Activated naive CD4-positive, alpha-beta T cell (primary cell): ENCODE measurements around the gene DNAJB4.

Experiments
- DNase-seq, 4 experiments: peaks; one replicate each; lab custom pipeline; 2025; lab: John Stamatoyannopoulos, UW

Gene DNAJB4

DNA sequence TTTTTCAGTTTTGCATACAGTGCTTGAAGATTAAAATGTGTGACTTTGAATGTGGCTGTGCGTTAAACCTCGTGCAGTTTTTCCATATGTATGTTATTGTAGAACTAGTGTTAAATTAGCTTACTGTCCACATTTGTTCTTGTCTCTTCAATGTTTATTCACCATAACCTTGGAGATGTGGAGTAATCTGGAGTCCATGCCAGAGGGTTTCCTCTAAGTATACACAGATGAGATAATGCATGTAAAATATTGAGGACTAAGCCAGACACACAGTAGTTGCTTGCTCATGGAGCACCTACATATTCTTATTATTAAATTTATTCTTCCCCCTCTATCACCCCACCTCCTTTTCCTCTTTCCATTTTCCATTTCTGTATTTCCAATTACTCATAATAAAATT is 33.3 kb downstream of the DNAJB4 start:
- DNase-seq: no peak

DNA sequence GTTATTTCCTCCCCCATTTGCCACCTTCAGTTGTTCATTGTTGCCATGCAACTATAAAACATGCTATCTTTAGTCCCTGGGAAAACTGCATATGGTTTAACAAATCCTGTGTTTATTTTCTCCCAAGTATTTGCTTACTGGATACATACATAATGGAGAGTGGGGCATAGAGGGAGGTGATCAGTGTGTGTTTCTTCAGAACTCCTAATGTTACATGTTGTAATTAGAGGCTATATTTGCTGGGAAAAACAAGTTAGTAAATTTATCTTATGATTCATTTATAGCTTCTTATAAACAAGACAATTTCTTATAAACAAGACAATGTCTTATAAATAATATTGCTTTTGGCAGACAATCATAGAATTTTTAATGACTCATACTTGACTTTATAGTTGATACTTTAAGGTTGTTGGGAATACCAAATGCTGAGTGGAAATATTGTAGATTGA is 33.8 kb downstream of the DNAJB4 start:
- DNase-seq: no peak

DNA sequence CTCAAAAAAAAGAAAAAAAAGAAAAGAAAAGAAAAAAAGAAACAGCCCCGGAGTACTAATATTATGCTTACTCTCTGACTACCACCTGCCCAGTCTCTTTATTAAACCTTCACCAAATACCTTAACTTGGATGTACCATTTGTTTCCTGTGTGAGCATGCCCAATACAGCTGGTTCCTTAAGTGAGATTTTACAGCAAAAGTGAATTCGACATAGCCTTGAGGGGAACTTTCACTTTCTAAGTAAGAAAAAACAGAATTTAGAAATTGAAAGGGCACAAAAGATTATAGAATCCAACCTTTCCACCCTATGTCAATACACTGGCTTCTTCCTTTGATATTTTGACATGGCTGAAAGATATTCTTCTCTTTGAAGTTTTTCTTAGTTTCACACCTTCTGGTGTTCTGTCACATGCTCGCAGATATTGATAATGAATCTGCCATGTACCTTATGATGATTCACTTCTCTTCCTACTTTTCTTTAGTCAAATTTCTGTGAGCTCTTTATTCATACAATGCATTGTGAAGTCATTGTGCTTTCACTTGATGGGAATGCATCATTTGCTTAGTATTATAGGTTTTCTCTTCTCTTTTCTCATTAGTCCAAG is 35.8 kb downstream of the DNAJB4 start:
- DNase-seq: no peak

DNA sequence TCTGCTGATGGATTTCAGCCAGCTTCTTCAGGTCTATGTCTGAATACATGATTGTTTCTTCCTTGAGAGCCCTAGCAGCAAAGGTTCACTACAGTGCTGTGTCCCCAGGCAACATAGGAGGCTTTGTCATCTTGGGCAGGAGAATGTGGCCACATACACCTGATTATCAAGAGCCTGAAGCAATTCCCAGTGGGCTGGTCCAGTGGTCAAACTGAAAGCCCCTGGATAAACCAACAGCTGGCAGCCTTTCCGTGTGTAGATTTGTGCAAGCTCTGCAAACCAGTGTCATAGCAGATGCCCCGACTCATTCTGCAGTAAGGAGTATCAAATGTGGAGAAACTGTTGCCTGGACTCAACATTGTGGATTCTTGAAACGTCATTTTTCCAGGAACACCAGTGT is 38.7 kb downstream of the DNAJB4 start:
- DNase-seq: no peak

DNA sequence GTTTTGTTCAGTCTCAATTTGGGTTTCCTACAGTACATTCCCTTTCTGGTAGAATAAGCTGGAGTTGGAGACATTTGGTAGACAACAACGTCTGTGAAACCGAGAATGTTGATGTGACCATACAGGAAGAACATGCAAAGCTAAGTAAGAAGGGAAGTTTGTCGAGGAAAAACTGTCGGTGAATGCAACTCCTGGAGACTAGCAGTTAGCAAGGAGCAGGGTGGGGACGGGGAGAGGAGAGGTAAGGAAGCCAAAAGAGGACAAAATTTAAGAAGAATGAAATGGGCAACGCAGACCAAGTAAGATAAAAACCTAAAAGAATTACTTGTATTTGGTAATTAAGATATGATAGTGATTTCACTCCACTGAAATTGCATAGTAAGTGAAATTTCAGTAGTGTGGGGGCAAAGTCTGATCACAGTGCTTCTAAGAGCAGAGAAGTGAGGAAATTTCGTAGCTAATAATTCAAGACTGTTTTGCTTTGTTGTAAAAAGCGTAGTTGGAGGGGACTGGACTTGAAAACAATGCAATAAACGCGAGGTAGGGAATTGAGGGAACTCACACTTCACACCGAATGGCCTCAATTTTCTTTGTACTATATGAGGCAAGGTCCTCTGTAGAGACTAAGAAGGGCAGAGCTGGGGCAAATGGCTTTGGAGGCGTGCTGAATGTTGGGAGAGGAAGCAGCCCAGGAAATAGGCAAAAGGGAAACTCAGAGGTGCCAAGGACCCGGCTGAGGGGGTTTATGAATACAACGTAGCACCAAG is 40.2 kb downstream of the DNAJB4 start:
- DNase-seq: no peak

- DNase-seq: no peak
Observed at GRCh38 chr1:78045563-78045925, 40.8 kb downstream of the DNAJB4 start.

DNA sequence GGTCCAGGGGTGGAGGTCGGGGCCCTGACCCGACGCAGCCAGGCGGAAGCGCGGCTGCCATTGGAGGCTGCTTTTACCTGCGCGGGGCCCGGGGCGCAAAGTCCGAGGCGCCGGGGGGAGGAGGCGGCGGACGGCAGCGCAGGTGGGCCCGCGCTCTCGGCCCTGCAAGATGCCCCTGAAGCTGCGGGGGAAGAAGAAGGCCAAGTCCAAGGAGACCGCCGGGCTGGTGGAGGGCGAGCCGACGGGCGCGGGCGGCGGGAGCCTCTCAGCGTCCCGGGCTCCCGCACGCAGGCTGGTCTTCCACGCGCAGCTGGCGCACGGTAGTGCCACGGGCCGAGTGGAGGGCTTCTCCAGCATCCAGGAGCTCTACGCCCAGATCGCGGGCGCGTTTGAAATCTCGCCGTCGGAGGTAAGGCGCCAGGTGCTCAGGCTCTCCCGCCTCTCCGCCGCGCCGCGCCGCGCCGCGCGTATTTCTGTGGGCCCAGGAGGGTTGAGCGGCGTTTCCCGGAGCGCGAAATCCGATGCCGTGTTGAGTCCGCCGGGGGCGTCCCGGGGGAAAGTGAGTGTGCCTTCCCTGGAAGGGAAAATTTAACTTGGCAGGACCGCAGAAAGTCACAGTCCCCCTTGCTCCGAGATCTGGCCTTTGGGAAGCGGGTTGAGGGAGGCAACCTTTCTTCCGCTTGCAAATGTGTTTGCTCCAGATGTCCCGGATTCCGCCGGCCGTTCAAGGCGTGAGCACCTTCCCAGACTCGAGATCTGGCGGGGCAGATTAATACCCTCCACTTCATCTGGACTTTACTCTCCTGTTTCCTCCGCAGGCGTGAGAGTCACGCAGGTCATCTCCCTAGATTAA is 41.4 kb downstream of the DNAJB4 start, which contains the start of gene GIPC2:
Gene GIPC2 (plus strand): TSS at position 41 of the 853 bp plus-strand sequence. CDS start 129 bp downstream, at position 170.
- peak in 2 of 4 experiments; percentile 2 to 4 for DNase-seq

DNA sequence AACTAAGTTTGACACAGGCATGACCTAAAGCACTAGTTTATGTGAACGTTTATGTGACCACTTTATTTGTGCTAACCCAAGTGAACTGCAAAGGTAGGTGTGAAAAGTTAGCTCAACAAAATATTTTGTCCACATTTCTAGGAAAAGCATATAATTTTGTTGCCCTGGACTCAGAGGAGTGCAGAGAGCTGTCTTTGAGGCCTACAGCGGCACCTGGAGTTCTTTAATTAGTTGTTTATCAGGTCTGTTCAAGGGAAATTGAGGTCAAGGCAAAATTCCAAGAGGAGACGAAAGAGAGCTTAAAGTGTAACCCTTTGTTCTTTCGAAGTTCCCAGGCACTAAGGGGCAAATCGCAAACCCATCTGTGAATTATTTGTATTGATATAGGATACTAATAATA is 42.4 kb downstream of the DNAJB4 start:
- DNase-seq: no peak

DNA sequence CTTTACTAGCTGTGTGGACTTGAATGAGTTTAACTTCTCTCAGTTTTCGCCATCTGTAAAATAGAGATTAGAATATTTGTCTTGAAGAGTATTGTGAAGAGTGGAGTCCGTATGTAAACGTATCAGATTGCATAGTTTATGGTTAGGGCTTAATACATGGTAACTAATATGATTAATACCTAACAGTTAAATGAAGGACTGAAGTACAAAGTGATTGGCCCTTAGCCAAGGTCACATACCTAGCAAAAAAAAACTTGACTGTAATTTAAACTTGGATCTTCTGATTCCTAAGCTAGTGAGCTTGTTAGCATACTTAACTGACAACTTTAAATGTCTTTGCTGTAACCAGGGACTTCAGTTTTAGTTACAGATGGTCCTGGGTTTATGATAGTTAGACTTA is 42.9 kb downstream of the DNAJB4 start:
- no peak for DNase-seq

DNA sequence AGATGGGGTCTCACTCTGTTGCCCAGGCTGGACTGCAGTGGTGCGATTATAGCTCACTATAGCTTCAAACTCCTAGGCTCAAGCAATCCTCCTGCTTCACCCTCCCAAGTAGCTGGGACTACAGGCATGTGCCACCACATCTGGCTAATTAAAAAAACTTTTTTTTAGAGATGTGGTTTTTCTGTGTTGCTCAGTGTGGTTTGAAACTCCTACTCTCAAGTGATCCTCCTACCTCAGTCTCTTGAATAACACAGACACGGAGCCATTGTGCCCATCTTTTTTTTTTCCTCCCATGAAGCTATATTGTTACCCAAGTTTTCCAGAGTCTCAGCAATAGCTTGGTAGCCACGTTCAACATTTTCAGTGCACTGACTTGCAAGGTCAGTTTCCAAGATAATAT is 43.7 kb downstream of the DNAJB4 start:
- no peak for DNase-seq

GRCh38 chr1:78049396-78049795 is 44.7 kb downstream of the DNAJB4 start:
- DNase-seq: no peak

GRCh38 chr1:78051005-78051404 is 46.3 kb downstream of the DNAJB4 start:
- DNase-seq: no peak

- no peak for DNase-seq
Observed at GRCh38 chr1:78052685-78053405, 48.1 kb downstream of the DNAJB4 start.

DNA sequence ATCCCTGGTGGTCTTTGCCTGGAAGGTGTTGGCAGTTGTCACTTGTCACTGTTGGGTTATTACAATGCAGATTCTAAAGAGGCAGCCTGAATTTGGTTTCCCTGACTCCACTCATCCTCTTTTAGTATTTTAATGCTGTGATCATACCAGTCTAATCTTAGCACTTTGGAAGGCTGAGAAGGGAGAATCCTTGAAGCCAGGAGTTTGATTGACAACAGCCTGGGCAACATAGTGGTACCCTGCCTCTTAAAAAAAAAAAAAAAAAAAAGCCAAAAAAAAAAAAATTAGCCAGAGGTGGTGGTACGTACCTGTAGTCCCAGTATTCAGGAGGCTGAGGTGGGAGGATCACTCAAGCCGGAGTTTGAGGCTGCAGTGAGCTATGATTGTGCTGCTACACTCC is 48.8 kb downstream of the DNAJB4 start:
- no peak for DNase-seq

DNA sequence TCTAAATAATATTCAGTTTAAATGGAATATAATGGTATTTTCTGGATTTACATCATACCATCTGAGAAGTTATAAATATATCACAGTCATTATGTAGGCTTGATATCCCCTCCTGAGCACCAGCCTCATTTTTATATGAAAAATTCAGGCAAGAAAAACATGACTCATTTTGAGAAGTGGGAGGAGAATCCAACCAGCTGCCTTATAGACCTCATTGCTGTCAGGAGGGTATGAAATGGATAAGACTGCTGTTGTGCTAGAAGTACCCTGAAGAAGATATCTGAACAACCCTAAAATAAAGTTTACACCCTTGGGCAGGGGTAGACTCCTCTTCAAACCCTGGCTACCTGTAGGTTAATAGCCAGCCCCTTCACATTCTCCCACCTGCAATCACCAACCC is 49.8 kb downstream of the DNAJB4 start:
- DNase-seq: no peak

DNA sequence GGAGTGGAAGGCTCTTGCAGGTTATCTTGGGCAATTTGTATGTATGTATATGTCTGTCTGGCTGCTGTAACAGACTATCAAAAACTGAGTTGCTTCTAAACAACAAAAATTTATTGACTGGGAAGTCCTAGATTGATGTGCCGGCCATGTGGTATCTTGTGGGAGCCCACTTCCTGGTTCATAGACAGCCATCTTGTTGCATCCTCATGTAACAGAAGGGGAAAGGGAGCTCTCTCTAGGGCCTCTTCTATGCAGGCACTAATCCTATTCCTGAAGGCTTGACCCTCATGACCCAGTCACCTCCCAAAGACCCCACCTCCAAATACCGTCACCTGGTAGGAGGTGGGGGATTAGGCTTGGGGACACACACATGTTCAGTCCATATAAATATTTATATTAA is 50.2 kb downstream of the DNAJB4 start:
- DNase-seq: no peak

- no peak for DNase-seq
Observed at GRCh38 chr1:78055565-78056132, 50.9 kb downstream of the DNAJB4 start.

DNA sequence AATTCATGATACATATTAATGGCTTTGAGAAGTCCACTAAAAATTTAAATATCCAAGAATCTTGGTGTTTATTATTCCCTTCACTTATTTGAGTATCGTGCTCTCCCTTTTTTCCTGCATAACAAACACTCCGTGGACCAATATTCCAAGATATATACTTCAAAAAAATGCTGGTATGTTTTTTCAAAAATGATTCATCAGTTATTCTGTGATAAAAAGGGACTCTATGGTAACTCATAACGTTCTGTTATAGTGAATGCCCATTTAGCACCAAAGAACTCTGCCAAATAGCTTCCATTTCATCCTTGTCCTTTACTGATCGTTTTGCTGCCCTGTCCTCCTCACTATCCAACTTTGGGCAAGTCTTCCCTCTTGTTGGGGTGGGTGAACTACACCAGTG is 53.9 kb downstream of the DNAJB4 start:
- DNase-seq: no peak

DNA sequence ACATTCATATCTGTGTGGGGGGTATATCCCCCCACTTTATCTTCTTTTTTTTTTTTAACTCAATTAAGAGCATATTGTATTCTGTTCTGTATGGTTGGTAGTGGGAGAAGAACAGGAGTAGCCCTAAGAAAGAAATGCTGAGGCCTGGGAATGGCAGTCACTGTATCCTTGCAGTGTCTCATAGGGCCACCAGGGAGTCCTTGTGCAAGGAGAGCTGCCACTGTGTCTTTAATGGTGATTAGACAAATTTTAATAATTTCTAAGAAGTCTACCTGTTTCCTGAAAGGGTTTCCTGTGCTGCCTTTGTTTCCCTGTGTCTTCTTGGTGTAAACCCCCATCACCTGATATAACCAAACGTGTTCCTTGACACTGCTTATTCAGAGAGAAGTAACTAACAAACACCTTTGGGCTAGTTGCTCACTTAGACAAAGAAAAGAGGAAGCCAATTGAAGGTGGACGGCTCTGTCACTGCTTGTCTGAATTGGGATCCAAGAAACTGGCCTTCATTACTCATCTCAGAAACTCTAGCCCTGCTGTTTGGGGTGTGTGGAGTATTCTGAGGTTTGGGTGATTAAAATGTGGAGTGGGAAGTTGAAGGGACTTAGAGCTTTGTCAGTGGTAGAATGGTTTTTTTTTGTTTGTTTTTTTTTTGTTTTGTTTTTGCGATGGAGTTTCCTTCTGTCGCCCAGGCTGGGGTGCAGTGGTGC is 56.3 kb downstream of the DNAJB4 start:
- no peak for DNase-seq

- DNase-seq: no peak
Observed at GRCh38 chr1:78061825-78062523, 57.2 kb downstream of the DNAJB4 start.
